Glomerular visceral epithelial cell (primary cell): ENCODE data around the gene RPS6KA4.

Experiments used
- DNase-seq: peaks from one replicate; pipeline ENCODE4 v3.0.0-alpha.2; 2016; ENCODE audit errors: extremely low spot score

The RPS6KA4 gene

GRCh38 chr11:64348383-64349024, 10.5 kb upstream of the RPS6KA4 start:
- DNase-seq: no peak

GRCh38 chr11:64349025-64349387, 10.0 kb upstream of the RPS6KA4 start:
- DNase-seq: no peak

- DNase-seq: no peak
These were observed 9.6 kb upstream of the RPS6KA4 start for GRCh38 chr11:64349404-64349803.

GRCh38 chr11:64351136-64351631, 7.8 kb upstream of the RPS6KA4 start:
- DNase-seq: no peak

GRCh38 chr11:64352099-64352994, 6.6 kb upstream of the RPS6KA4 start:
- DNase-seq: no peak

GRCh38 chr11:64352995-64353714, 5.8 kb upstream of the RPS6KA4 start:
- DNase-seq: no peak

GRCh38 chr11:64353715-64354506, 5.1 kb upstream of the RPS6KA4 start:
- no peak for DNase-seq

- DNase-seq: peak; percentile 83
These were observed 3.7 kb upstream of the RPS6KA4 start for GRCh38 chr11:64355078-64355940.

GRCh38 chr11:64356498-64357411, 2.2 kb upstream of the RPS6KA4 start:
- no peak for DNase-seq

- no peak for DNase-seq
These were observed 1.5 kb upstream of the RPS6KA4 start for GRCh38 chr11:64357446-64357845.

- peak; percentile 69 for DNase-seq
These were observed 942 bp upstream of the RPS6KA4 start for GRCh38 chr11:64357904-64358535.

GRCh38 chr11:64358536-64358906, 441 bp upstream of the RPS6KA4 start:
- DNase-seq: no peak

GRCh38 chr11:64359712-64360445, 917 bp downstream of the RPS6KA4 start:
- no peak for DNase-seq

GRCh38 chr11:64360448-64360921, 1.5 kb downstream of the RPS6KA4 start:
- no peak for DNase-seq

GRCh38 chr11:64361659-64362058, 2.7 kb downstream of the RPS6KA4 start:
- DNase-seq: no peak

- no peak for DNase-seq
These were observed 3.4 kb downstream of the RPS6KA4 start for GRCh38 chr11:64362339-64362738.

GRCh38 chr11:64364435-64364834, 5.5 kb downstream of the RPS6KA4 start:
- no peak for DNase-seq

GRCh38 chr11:64364911-64365310, 5.9 kb downstream of the RPS6KA4 start:
- no peak for DNase-seq
